Smooth muscle cell of bladder (primary cell): ENCODE results near the gene GPRASP1. TPM values are rescaled to one million over a fixed set of nuclear protein-coding genes. Genes with fewer than 3 reads are reported as not detected.

Experiments
- total RNA-seq: library from RNA; depleted of rRNA; stranded (reverse); fragments of >200 nt; gene quantifications from 2 replicates; pipeline ENCODE4 v1.2.3, GENCODE V29; 2014

The GPRASP1 gene, protein sequence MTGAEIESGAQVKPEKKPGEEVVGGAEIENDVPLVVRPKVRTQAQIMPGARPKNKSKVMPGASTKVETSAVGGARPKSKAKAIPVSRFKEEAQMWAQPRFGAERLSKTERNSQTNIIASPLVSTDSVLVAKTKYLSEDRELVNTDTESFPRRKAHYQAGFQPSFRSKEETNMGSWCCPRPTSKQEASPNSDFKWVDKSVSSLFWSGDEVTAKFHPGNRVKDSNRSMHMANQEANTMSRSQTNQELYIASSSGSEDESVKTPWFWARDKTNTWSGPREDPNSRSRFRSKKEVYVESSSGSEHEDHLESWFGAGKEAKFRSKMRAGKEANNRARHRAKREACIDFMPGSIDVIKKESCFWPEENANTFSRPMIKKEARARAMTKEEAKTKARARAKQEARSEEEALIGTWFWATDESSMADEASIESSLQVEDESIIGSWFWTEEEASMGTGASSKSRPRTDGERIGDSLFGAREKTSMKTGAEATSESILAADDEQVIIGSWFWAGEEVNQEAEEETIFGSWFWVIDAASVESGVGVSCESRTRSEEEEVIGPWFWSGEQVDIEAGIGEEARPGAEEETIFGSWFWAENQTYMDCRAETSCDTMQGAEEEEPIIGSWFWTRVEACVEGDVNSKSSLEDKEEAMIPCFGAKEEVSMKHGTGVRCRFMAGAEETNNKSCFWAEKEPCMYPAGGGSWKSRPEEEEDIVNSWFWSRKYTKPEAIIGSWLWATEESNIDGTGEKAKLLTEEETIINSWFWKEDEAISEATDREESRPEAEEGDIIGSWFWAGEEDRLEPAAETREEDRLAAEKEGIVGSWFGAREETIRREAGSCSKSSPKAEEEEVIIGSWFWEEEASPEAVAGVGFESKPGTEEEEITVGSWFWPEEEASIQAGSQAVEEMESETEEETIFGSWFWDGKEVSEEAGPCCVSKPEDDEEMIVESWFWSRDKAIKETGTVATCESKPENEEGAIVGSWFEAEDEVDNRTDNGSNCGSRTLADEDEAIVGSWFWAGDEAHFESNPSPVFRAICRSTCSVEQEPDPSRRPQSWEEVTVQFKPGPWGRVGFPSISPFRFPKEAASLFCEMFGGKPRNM (N-terminal part only)
- total RNA-seq = 4.0 and 8.9 TPM in 2 replicates

GRCh38 chrX:102651242-102652011 lies at the start of gene GPRASP1:
Gene GPRASP1 (plus strand): TSS chrX:102651483. CDS start chrX:102653914, 2,431 bp downstream.

Other genes starting within 250 kb of the GPRASP1 start
- gene NXF2B, start 211.5 kb upstream of the GPRASP1 start, total RNA-seq = not detected in 2 replicates
- not detected in 2 replicates for gene TCP11X2, start 179.7 kb upstream of the GPRASP1 start, total RNA-seq
- gene TMSB15A, start 134.7 kb upstream of the GPRASP1 start, total RNA-seq = 0.85 and 0.92 TPM in 2 replicates
- gene ARMCX5, start 52.0 kb upstream of the GPRASP1 start, total RNA-seq = 17.9 and 18.0 TPM in 2 replicates
- 13.8 and 16.0 TPM in 2 replicates for gene GPRASP2, start 61.0 kb downstream of the GPRASP1 start, total RNA-seq
- gene GPRASP3, start 69.3 kb downstream of the GPRASP1 start, total RNA-seq = 3.7 and 5.0 TPM in 2 replicates